HL-60 (cell line): ENCODE results near the gene PGP.

ENCODE experiments used
- CTCF ChIP-seq: IDR thresholded peaks from one replicate; pipeline ENCODE4 v1.5.1; 2011; ENCODE audit warnings: low read length, control low read depth, inconsistent platforms; ENCODE audit not compliant: insufficient read depth
- POLR2AphosphoS5 ChIP-seq: IDR thresholded peaks from 2 replicates; pipeline ENCODE4 v1.6.1; 2012; ENCODE audit warnings: low read depth
- TF ChIP-seq, protein P1 (sequence below): IDR thresholded peaks from 2 replicates; pipeline ENCODE4 v1.6.1; 2012; ENCODE audit warnings: low read depth; ENCODE audit not compliant: insufficient replicate concordance

GRCh38 chr16:2238838-2239675 lies 24.4 kb upstream of the PGP start:
- TF ChIP-seq CTCF (no peak), POLR2AphosphoS5 (no peak)
- TF ChIP-seq, protein P1, sequence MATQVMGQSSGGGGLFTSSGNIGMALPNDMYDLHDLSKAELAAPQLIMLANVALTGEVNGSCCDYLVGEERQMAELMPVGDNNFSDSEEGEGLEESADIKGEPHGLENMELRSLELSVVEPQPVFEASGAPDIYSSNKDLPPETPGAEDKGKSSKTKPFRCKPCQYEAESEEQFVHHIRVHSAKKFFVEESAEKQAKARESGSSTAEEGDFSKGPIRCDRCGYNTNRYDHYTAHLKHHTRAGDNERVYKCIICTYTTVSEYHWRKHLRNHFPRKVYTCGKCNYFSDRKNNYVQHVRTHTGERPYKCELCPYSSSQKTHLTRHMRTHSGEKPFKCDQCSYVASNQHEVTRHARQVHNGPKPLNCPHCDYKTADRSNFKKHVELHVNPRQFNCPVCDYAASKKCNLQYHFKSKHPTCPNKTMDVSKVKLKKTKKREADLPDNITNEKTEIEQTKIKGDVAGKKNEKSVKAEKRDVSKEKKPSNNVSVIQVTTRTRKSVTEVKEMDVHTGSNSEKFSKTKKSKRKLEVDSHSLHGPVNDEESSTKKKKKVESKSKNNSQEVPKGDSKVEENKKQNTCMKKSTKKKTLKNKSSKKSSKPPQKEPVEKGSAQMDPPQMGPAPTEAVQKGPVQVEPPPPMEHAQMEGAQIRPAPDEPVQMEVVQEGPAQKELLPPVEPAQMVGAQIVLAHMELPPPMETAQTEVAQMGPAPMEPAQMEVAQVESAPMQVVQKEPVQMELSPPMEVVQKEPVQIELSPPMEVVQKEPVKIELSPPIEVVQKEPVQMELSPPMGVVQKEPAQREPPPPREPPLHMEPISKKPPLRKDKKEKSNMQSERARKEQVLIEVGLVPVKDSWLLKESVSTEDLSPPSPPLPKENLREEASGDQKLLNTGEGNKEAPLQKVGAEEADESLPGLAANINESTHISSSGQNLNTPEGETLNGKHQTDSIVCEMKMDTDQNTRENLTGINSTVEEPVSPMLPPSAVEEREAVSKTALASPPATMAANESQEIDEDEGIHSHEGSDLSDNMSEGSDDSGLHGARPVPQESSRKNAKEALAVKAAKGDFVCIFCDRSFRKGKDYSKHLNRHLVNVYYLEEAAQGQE: no peak
